ENCODE results near the gene CFAP43. TPM values are rescaled to one million over a fixed set of nuclear protein-coding genes. Genes with fewer than 3 reads are reported as not detected.

The CFAP43 gene
- total RNA-seq, 4 donors from 2014 or later, result 0.76 to 1.5 (median 0.99) TPM

GRCh38 chr10:104235801-104236200 lies 3.6 kb upstream of the CFAP43 start:
- Histone ChIP-seq H3K4me3 (no peak overlapping the region), H3K36me3 (no peaks in the 10 kb centered on the region), H3K4me1 (peaks cover 11% of the 10 kb centered on the region), H3K27ac (no peak overlapping the region), H3K27me3 (no peaks in the 10 kb centered on the region), H3K9me3 (no peaks in the 10 kb centered on the region)
- DNase-seq (ENCODE audit: low spot score in 2 of 2), result no peak
- 86% methylated on average over 3 of the region's 3 CpGs for WGBS
- TF ChIP-seq POLR2AphosphoS5 (IDR thresholded peaks at IDR 0.05) (no peak), CTCF (IDR thresholded peaks at IDR 0.05) (no peak), EP300 (IDR thresholded peaks at IDR 0.05) (no peak), POLR2A (IDR thresholded peaks at IDR 0.05) (no peak)

DNA sequence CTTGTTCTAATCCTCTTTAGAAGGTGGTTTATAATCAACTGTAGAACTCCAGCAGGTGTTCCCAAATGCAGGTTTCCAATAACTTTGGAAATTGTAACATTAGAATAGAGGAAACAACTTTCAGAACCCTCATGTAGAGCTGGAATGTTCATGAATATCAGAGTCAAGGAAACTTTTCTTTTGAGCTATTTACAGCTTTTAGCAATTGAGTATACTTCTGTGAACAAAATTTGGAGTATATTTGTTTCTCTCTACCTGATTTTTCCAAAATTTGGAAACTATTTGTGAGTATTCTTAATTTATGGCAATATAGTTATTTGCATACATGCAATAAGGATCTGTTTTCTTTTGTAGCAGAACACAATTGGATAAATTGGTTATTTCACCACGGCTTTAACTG lies 2.8 kb upstream of the CFAP43 start:
- Histone ChIP-seq H3K27me3 (no peaks in the 10 kb centered on the region), H3K27ac (no peak overlapping the region)
- no peak for TF ChIP-seq EP300 (IDR thresholded peaks at IDR 0.05)
- TF ChIP-seq POLR2AphosphoS5 (IDR thresholded peaks at IDR 0.05), result no peak
- TF ChIP-seq CTCF (IDR thresholded peaks at IDR 0.05), result no peak
- TF ChIP-seq POLR2A (IDR thresholded peaks at IDR 0.05), result no peak

DNA sequence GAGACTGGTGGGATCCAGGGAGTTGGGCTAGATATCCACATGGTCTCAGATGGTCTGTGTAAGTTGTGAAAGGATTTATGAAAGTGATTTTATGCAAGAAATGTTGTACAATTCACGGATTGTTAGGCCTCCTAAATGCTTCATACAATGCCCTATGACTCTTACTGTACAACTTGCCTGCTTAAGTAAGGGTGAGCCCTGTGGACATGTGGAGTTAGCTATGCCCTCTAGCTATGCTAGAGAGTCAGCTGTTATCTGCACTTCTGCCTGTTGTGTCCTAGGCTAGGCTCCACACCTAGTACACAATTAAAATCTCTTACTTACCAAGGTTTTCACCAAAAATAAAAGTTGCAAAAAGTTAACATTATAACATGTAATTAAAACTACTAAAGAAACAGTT lies 1.7 kb upstream of the CFAP43 start:
- no peak overlapping the region for H3K27ac ChIP-seq
- H3K36me3 ChIP-seq, result no peaks in the 10 kb centered on the region
- TF ChIP-seq EP300 (IDR thresholded peaks at IDR 0.05) (no peak), POLR2AphosphoS5 (IDR thresholded peaks at IDR 0.05) (no peak), CTCF (IDR thresholded peaks at IDR 0.05) (no peak), POLR2A (IDR thresholded peaks at IDR 0.05) (no peak)
- no peaks in the 10 kb centered on the region for H3K9me3 ChIP-seq
- WGBS, result 56% methylated on average over 1 of the region's 1 CpG
- no peak overlapping the region for H3K4me3 ChIP-seq
- peaks cover 11% of the 10 kb centered on the region for H3K4me1 ChIP-seq
- no peak for DNase-seq (ENCODE audit: low spot score in 2 of 2)
- no peaks in the 10 kb centered on the region for H3K27me3 ChIP-seq

More for the DNA sequence above, 2.8 kb upstream of the CFAP43 start:
- 80% methylated on average over 1 of the region's 1 CpG for WGBS
- peaks cover 11% of the 10 kb centered on the region for H3K4me1 ChIP-seq
- H3K9me3 ChIP-seq, result no peaks in the 10 kb centered on the region
- no peak overlapping the region for H3K4me3 ChIP-seq
- no peak for DNase-seq (ENCODE audit: low spot score in 2 of 2)
- no peaks in the 10 kb centered on the region for H3K36me3 ChIP-seq

DNA sequence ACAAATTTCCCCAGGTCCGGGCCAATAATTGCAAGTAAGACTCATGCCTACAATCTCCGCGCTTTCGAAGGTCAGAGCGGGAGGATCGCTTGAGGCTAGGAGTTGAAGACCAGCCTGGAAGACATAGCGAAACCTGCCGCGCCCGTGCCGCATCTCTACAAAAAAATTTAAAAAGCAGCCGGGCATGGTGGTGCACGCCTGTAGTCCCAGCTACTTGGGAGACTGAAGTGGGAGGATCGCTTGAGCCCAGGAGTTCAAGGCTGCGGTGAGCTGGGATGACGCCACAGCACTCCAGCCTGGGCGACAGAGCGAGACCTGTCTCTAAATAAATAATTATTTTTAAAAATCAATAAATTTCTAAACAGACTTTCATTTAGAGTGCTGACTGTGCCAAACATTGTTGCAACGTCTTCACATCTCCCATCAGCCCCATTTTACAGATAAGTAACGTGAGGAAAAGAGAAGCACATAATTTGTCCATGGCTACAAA lies 494 bp upstream of the CFAP43 start:
- TF ChIP-seq EP300 (IDR thresholded peaks at IDR 0.05) (no peak), CTCF (IDR thresholded peaks at IDR 0.05) (no peak), POLR2AphosphoS5 (IDR thresholded peaks at IDR 0.05) (no peak), POLR2A (IDR thresholded peaks at IDR 0.05) (no peak)

GRCh38 chr10:104230490-104230889 lies 1.7 kb downstream of the CFAP43 start:
- 80% methylated on average over 4 of the region's 4 CpGs for WGBS
- H3K27me3 ChIP-seq, result no peaks in the 10 kb centered on the region
- TF ChIP-seq EP300 (IDR thresholded peaks at IDR 0.05), result no peak
- TF ChIP-seq POLR2AphosphoS5 (IDR thresholded peaks at IDR 0.05), result no peak
- no peak for TF ChIP-seq CTCF (IDR thresholded peaks at IDR 0.05)
- TF ChIP-seq POLR2A (IDR thresholded peaks at IDR 0.05), result no peak
- H3K4me3 ChIP-seq, result no peak overlapping the region
- no peaks in the 10 kb centered on the region for H3K9me3 ChIP-seq
- no peaks in the 10 kb centered on the region for H3K36me3 ChIP-seq
- peaks cover 11% of the 10 kb centered on the region for H3K4me1 ChIP-seq
- no peak overlapping the region for H3K27ac ChIP-seq
- no peak for DNase-seq (ENCODE audit: low spot score in 2 of 2)

More for the DNA sequence above, 494 bp upstream of the CFAP43 start:
- peaks cover 11% of the 10 kb centered on the region for H3K4me1 ChIP-seq
- H3K36me3 ChIP-seq, result no peaks in the 10 kb centered on the region
- H3K27me3 ChIP-seq, result no peaks in the 10 kb centered on the region
- H3K9me3 ChIP-seq, result no peaks in the 10 kb centered on the region
- peak in 1 of 2 donors; percentile 69 for DNase-seq (ENCODE audit: low spot score in 2 of 2)
- peak overlapping the region; percentile 81 for H3K4me3 ChIP-seq
- WGBS, result 15% methylated on average over 20 of the region's 20 CpGs
- H3K27ac ChIP-seq, result no peak overlapping the region

Data from suprapubic skin (tissue), 4 donors.